HepG2 (cell line): ENCODE results near the gene HOXD1. TPM values are rescaled to one million over a fixed set of nuclear protein-coding genes. Genes with fewer than 3 reads are reported as not detected.

Experiments
- GPN1 ChIP-seq: sonication (generic); formaldehyde crosslinking; IDR thresholded peaks from 2 replicates; pipeline ENCODE4 v1.5.1; 2020; ENCODE audit warnings: missing genetic modification reagents, borderline replicate concordance
- HIC2 ChIP-seq: sonication (generic); formaldehyde crosslinking; IDR thresholded peaks from 2 replicates; pipeline ENCODE4 v1.9.0; 2022; ENCODE audit warnings: low read depth, missing genetic modification reagents
- IRX3 ChIP-seq: sonication (generic); formaldehyde crosslinking; IDR thresholded peaks from 2 replicates; pipeline ENCODE4 v1.8.1; 2023; ENCODE audit warnings: mild to moderate bottlenecking, low read depth, missing genetic modification reagents, borderline replicate concordance
- PHF20 ChIP-seq: sonication (generic); formaldehyde crosslinking; IDR thresholded peaks from 2 replicates; pipeline ENCODE4 v1.5.0; 2020; ENCODE audit warnings: mild to moderate bottlenecking, missing genetic modification reagents
- POGK ChIP-seq: sonication (generic); formaldehyde crosslinking; conservative IDR thresholded peaks from 2 replicates; pipeline ENCODE4 v1.8.0; 2022; ENCODE audit warnings: mild to moderate bottlenecking, moderate library complexity, missing genetic modification reagents
- PPARG ChIP-seq: conservative IDR thresholded peaks from 2 replicates; pipeline ENCODE4 v1.6.1; 2016; ENCODE audit warnings: missing biosample characterization, missing genetic modification reagents
- RNF2 ChIP-seq: fragments of 450-650 bp; conservative IDR thresholded peaks from 2 replicates; pipeline ENCODE4 v1.6.1; 2016; ENCODE audit warnings: low read depth
- SMARCE1 ChIP-seq: fragments of 450-650 bp; IDR thresholded peaks from 2 replicates; pipeline ENCODE4 v1.6.1; 2017; ENCODE audit warnings: borderline replicate concordance
- ZFYVE20 ChIP-seq: sonication (generic); formaldehyde crosslinking; IDR thresholded peaks from 2 replicates; pipeline ENCODE4 v1.8.0; 2023; ENCODE audit warnings: low read depth, mild to moderate bottlenecking, moderate library complexity, missing genetic modification reagents, borderline replicate concordance
- ZNF124 ChIP-seq: sonication (generic); formaldehyde crosslinking; IDR thresholded peaks from 2 replicates; pipeline ENCODE4 v1.4.0; 2020; ENCODE audit warnings: missing genetic modification reagents
- ZNF484 ChIP-seq: sonication (generic); formaldehyde crosslinking; IDR thresholded peaks from 2 replicates; pipeline ENCODE4 v1.5.1; 2020; ENCODE audit warnings: mild to moderate bottlenecking, low read depth, missing genetic modification reagents, borderline replicate concordance
- ZNF512 ChIP-seq: sonication (generic); formaldehyde crosslinking; IDR thresholded peaks from 2 replicates; pipeline ENCODE4 v1.4.0; 2020; ENCODE audit warnings: mild to moderate bottlenecking, missing genetic modification reagents
- ZNF513 ChIP-seq: sonication (generic); formaldehyde crosslinking; conservative IDR thresholded peaks from 2 replicates; pipeline ENCODE4 v1.5.0; 2020; ENCODE audit warnings: missing genetic modification reagents
- ZNF558 ChIP-seq: sonication (generic); formaldehyde crosslinking; IDR thresholded peaks from 2 replicates; pipeline ENCODE4 v1.9.0; 2022; ENCODE audit warnings: mild to moderate bottlenecking, missing genetic modification reagents, borderline replicate concordance
- ZNF891 ChIP-seq: sonication (generic); formaldehyde crosslinking; IDR thresholded peaks from 2 replicates; pipeline ENCODE4 v1.5.0; 2020; ENCODE audit warnings: mild to moderate bottlenecking, missing genetic modification reagents
- polyA plus RNA-seq, 8 experiments: library from polyadenylated mRNA; depleted of rRNA in 3 of 8; stranded (reverse) in 7 of 8; unstranded in 1 of 8; fragments of >200 nt; fragmentation: Illumina TruSeq in 4 of 8; extraction: Trizol in 4 of 8; gene quantifications; 2 replicates each; pipeline versions ENCODE4 v1.2.1 to v1.2.3, GENCODE V29; 2011 to 2016; ENCODE audit warnings: low read depth in 4 of 8, missing spikeins in 1 of 8, mixed read lengths in 1 of 8; ENCODE audit not compliant: insufficient read depth in 1 of 8
- total RNA-seq, 5 experiments: library from RNA; depleted of rRNA; stranded (reverse); fragments of >200 nt; fragmentation: Illumina TruSeq; extraction: Trizol; gene quantifications; 2 replicates each; pipeline ENCODE4 v1.2.3, GENCODE V29; 2016; ENCODE audit warnings: low read depth in 1 of 5
- TF ChIP-seq, protein P1 (sequence below): IDR thresholded peaks from 2 replicates; pipeline ENCODE4 v1.4.0; 2020; ENCODE audit warnings: mild to moderate bottlenecking, missing genetic modification reagents

HOXD1 gene
- total and polyA plus RNA-seq, 2 of the 13 experiments (the other 11 are each of a cell fraction or from before 2014, with no cell fraction given) = 10.0 to 22.3 TPM

GRCh38 chr2:176188774-176189680 is 559 bp downstream of the HOXD1 start (continued):
- TF ChIP-seq HIC2 (CRISPR knock-in tag) (0 out of 2 replicates have a peak, but pooled peaks have one; percentile 41), IRX3 (CRISPR knock-in tag) (no peak), PPARG (CRISPR knock-in tag) (no peak), RNF2 (no peak), ZNF484 (CRISPR knock-in tag) (no peak), ZNF558 (peak; percentile 52), ZNF513 (CRISPR knock-in tag) (0 out of 2 replicates have a peak, but pooled peaks have one; percentile 26), ZNF891 (CRISPR knock-in tag) (peak; percentile 48; the same call in 1 of the 2 replicates), ZNF512 (CRISPR knock-in tag) (0 out of 2 replicates have a peak, but pooled peaks have one; percentile 29), ZFYVE20 (CRISPR knock-in tag) (peak; percentile 24; the same call in 1 of the 2 replicates), PHF20 (CRISPR knock-in tag) (peak; percentile 6; the same call in 1 of the 2 replicates), ZNF124 (CRISPR knock-in tag) (0 out of 2 replicates have a peak, but pooled peaks have one; percentile 27), GPN1 (CRISPR knock-in tag) (0 out of 2 replicates have a peak, but pooled peaks have one; percentile 13), POGK (CRISPR knock-in tag) (peak; percentile 3; the same call in 1 of the 2 replicates), SMARCE1 (no peak)
- TF ChIP-seq, protein P1, sequence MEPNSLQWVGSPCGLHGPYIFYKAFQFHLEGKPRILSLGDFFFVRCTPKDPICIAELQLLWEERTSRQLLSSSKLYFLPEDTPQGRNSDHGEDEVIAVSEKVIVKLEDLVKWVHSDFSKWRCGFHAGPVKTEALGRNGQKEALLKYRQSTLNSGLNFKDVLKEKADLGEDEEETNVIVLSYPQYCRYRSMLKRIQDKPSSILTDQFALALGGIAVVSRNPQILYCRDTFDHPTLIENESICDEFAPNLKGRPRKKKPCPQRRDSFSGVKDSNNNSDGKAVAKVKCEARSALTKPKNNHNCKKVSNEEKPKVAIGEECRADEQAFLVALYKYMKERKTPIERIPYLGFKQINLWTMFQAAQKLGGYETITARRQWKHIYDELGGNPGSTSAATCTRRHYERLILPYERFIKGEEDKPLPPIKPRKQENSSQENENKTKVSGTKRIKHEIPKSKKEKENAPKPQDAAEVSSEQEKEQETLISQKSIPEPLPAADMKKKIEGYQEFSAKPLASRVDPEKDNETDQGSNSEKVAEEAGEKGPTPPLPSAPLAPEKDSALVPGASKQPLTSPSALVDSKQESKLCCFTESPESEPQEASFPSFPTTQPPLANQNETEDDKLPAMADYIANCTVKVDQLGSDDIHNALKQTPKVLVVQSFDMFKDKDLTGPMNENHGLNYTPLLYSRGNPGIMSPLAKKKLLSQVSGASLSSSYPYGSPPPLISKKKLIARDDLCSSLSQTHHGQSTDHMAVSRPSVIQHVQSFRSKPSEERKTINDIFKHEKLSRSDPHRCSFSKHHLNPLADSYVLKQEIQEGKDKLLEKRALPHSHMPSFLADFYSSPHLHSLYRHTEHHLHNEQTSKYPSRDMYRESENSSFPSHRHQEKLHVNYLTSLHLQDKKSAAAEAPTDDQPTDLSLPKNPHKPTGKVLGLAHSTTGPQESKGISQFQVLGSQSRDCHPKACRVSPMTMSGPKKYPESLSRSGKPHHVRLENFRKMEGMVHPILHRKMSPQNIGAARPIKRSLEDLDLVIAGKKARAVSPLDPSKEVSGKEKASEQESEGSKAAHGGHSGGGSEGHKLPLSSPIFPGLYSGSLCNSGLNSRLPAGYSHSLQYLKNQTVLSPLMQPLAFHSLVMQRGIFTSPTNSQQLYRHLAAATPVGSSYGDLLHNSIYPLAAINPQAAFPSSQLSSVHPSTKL = 0 out of 2 replicates have a peak, but pooled peaks have one; percentile 12
